GM21423 (cell line): ENCODE data around the gene SLC22A3.
"Not testable (repeated sequence)": the region's sequence is repeated elsewhere in the genome, so short reads cannot be mapped to it uniquely, and the experiment has no call there.

ENCODE experiments used
- ATAC-seq: cut with Tn5 transposase; IDR thresholded peaks from one replicate; pipeline ENCODE4 v1.9.1; 2021; ENCODE audit warnings: mild to moderate bottlenecking, moderate library complexity; ENCODE audit not compliant: unreplicated experiment

Gene SLC22A3

GRCh38 chr6:160368670-160369069, 20.5 kb downstream of the SLC22A3 start:
- no peak for ATAC-seq

- not testable (repeated sequence) for ATAC-seq
Observed at GRCh38 chr6:160373601-160374000, 25.4 kb downstream of the SLC22A3 start.

GRCh38 chr6:160374836-160375560, 26.8 kb downstream of the SLC22A3 start:
- ATAC-seq, result no peak

GRCh38 chr6:160375561-160375949, 27.4 kb downstream of the SLC22A3 start:
- no peak for ATAC-seq

GRCh38 chr6:160376445-160376844, 28.3 kb downstream of the SLC22A3 start:
- no peak for ATAC-seq

- ATAC-seq, result no peak
Observed at GRCh38 chr6:160378218-160378617, 30.0 kb downstream of the SLC22A3 start.

GRCh38 chr6:160378882-160379281, 30.7 kb downstream of the SLC22A3 start:
- ATAC-seq, result no peak

- ATAC-seq, result no peak
Observed at GRCh38 chr6:160379466-160379865, 31.3 kb downstream of the SLC22A3 start.

- no peak for ATAC-seq
Observed at GRCh38 chr6:160382946-160383345, 34.8 kb downstream of the SLC22A3 start.

- no peak for ATAC-seq
Observed at GRCh38 chr6:160386869-160387530, 38.8 kb downstream of the SLC22A3 start.

GRCh38 chr6:160387916-160388643, 39.9 kb downstream of the SLC22A3 start:
- ATAC-seq, result no peak

GRCh38 chr6:160388922-160389321, 40.7 kb downstream of the SLC22A3 start:
- no peak for ATAC-seq

- no peak for ATAC-seq
Observed at GRCh38 chr6:160391419-160392116, 43.4 kb downstream of the SLC22A3 start.

GRCh38 chr6:160393442-160393841, 45.3 kb downstream of the SLC22A3 start:
- not testable (repeated sequence) for ATAC-seq

- ATAC-seq, result no peak
Observed at GRCh38 chr6:160393891-160394653, 45.9 kb downstream of the SLC22A3 start.

GRCh38 chr6:160394654-160395035, 46.5 kb downstream of the SLC22A3 start:
- ATAC-seq, result no peak

GRCh38 chr6:160395187-160395586, 47.0 kb downstream of the SLC22A3 start:
- no peak for ATAC-seq

GRCh38 chr6:160396292-160396691, 48.1 kb downstream of the SLC22A3 start:
- no peak for ATAC-seq

- ATAC-seq, result peak; percentile 99
Observed at GRCh38 chr6:160398674-160399271, 50.6 kb downstream of the SLC22A3 start.

GRCh38 chr6:160400446-160400845, 52.3 kb downstream of the SLC22A3 start:
- ATAC-seq, result no peak
